Spleen (tissue), 7 donors: ENCODE results near the gene KIT.

Source experiments
- POLR2A ChIP-seq, 3 donors: fragments of 450-650 bp; IDR thresholded peaks; one replicate each; pipeline ENCODE4 v1.5.1; 2017; ENCODE audit warnings: antibody characterized with exemption in 3 of 3, mild to moderate bottlenecking in 1 of 3
- POLR2AphosphoS5 ChIP-seq, 3 donors: sonication (generic); formaldehyde crosslinking; IDR thresholded peaks; one replicate each; pipeline ENCODE4 v1.5.1; 2017; ENCODE audit warnings: antibody characterized with exemption in 3 of 3
- TF ChIP-seq, protein P1 (sequence below), 11 experiments: fragments of 200-600 bp in 7 of 11; fragments of 450-650 bp in 4 of 11; sonication (generic) in 4 of 11; IDR thresholded peaks in 8 of 11; conservative IDR thresholded peaks in 3 of 11; 1 replicate in 7 of 11; 2 replicates in 4 of 11; pipeline versions ENCODE4 v1.4.0 to v1.8.0; 2016 to 2021; ENCODE audit warnings: antibody characterized with exemption in 11 of 11, inconsistent platforms in 4 of 11, mild to moderate bottlenecking in 1 of 11
- donor health status: DM: no; HTN: no; CAD: no; lungs with moderate emphysema.
- donor health status: DM: no; HTN: no; CAD: no.
- donor health status: DM: no; HTN: no; CAD: no.

DNA sequence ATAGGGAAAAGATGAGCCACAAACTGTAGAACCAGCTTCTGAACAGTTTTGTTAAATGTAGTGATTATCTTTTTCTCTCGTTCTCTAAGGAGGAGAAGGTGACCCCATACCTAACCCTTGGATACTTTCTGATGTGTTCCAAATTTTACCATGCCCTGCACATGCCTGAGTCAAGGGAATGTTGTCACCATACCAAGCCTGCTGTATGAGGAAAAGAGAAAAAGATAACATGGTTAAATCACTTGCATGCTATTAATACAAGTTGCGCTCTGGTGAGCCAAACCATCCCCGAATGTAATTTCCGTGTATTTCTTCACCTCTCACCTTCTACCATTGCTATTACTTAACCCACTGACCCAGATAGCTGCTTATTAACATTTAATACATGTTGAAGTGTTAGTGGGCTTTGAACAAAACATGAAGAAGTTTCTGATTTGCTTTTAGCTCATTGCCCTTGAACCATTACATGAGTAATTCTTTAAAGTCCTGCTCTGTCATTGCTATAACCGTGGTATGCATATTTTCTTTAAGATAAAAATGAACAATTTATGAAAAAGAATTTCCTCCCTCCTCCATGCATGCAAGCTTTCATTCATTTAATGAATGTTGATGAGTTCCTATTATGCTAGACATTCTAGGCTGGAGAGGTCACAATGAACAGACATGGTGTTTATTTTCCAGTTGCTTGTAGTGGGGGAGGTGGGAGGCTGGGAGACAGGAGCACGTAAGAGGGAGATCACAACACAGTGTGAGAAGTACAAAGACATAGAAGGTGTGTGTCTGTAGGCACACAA lies 13.6 kb upstream of the KIT start:
- TF ChIP-seq, protein P1, sequence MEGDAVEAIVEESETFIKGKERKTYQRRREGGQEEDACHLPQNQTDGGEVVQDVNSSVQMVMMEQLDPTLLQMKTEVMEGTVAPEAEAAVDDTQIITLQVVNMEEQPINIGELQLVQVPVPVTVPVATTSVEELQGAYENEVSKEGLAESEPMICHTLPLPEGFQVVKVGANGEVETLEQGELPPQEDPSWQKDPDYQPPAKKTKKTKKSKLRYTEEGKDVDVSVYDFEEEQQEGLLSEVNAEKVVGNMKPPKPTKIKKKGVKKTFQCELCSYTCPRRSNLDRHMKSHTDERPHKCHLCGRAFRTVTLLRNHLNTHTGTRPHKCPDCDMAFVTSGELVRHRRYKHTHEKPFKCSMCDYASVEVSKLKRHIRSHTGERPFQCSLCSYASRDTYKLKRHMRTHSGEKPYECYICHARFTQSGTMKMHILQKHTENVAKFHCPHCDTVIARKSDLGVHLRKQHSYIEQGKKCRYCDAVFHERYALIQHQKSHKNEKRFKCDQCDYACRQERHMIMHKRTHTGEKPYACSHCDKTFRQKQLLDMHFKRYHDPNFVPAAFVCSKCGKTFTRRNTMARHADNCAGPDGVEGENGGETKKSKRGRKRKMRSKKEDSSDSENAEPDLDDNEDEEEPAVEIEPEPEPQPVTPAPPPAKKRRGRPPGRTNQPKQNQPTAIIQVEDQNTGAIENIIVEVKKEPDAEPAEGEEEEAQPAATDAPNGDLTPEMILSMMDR (IDR thresholded peaks at IDR 0.05 in 8 of 11, conservative IDR thresholded peaks at IDR 0.05 in 3 of 11): no peak
- TF ChIP-seq POLR2AphosphoS5 (IDR thresholded peaks at IDR 0.05) (no peak), POLR2A (IDR thresholded peaks at IDR 0.05) (no peak)
